HG03060 (cell line): ENCODE results near the gene TESK2.
"Not testable (repeated sequence)": the region's sequence is repeated elsewhere in the genome, so short reads cannot be mapped to it uniquely, and the experiment has no call there.

Source experiments
- ATAC-seq: cut with Tn5 transposase; IDR thresholded peaks from one replicate; pipeline ENCODE4 v1.9.1; 2021; ENCODE audit warnings: low read depth, moderate number of reproducible peaks; ENCODE audit not compliant: unreplicated experiment

Gene TESK2

DNA sequence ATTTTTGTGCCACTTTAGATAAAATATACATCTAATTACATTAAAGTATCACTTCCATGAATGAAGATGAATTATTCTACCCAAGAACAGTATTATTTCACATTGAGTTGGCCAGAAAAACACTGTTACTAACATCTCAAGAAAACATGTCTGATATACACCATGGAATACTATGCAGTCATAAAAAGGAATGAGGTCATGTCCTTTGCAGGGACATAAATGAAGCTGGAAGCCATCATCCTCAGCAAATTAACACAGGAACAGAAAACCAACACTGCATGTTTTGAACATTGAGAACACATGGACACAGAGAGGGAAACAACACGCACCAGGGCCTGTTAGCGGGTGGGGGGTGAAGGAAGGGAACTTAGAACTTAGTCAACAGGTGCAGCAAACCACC, 69.0 kb downstream of the TESK2 start:
- no peak for ATAC-seq

GRCh38 chr1:45414746-45415145, 76.2 kb downstream of the TESK2 start:
- no peak for ATAC-seq

DNA sequence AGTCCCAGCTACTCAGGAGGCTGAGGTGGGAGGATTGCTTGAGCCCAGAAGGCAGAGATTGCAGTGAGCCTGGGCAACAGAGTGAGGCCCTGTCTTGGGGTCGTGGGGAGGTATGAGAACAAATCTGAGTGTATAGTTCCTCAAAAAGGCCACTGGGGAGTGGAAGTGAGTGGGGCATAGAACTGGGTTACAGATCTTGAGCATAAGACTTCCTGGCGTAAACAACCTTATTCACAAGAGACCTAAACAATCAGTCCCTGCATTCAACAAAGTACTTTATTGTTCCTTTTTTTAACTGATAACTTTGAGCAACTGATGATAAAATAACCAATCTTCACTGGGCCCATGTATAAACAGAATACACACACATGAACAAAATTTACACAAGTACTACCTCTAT, 78.1 kb downstream of the TESK2 start:
- ATAC-seq = no peak

GRCh38 chr1:45411510-45411899, 79.5 kb downstream of the TESK2 start:
- ATAC-seq = no peak

DNA sequence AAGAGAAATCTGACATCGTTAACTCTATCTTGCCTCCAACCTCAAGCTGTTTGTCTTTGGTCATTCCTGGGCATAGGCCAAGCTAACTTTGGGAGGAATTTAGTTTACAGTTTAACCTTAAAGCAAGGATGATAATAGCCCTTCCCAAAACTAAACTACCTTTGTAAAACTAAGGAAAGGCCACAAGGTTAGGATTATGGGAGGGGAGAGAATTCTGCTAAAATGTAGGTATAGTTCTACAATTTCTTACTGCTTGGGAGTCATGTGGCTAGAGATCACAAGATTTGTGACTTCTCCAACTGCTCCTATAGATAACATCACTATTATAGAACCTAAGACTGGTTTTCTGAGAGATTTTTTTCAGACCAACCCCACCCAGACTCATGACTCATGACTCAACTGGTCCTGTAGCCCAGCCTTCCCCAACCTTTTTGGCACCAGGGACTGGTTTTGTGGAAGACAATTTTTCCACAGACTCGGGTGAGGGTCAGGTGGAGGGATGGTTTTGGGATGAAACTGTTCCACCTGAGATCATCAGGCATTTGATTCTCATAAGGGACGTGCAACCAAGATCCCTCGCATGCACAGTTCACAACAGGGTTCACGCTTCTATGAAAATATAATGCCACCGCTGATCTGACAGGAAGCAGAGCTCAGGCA, 80.0 kb downstream of the TESK2 start:
- ATAC-seq = no peak

- ATAC-seq = no peak
Measured at GRCh38 chr1:45409276-45409675, 81.7 kb downstream of the TESK2 start.

GRCh38 chr1:45407629-45408287, 83.2 kb downstream of the TESK2 start:
- no peak for ATAC-seq

GRCh38 chr1:45405636-45406035, 85.3 kb downstream of the TESK2 start:
- ATAC-seq = no peak

DNA sequence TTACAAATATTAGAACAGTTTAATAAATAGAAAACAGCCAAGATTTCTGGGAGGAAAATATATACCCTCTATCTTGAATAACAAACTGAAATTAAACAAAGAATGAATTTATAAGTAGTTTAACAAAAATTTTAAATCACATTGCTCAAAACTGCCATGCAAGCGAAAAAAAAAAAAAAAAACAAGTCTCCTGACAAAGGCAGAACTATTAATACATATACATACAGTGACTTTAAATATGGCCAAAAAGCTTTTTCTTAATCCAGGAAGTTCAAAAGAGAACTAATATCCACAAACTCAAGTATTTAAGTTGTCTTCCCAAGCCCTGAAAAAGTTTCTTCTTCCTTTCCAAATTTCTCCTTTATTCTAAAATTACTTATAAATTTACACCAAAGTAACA, 87.2 kb downstream of the TESK2 start:
- no peak for ATAC-seq

DNA sequence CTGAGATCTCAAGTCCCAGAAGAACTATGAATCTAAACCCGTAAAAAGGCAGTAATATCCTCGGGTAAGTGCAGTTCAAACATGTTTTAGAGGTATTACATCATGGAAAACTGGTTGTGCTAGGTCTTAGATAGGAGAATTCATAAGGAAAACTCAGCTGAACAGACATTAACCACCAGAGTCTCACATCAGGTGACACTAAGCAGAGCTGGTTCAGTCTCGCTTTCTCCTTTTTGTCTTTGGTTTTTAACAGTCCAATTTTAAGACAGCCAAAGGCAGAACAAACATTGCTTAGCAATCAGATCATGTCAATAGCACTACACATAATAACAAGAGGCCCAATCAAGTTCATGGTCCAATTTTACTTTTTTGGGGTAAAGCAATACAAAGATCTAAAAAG, 87.7 kb downstream of the TESK2 start:
- no peak for ATAC-seq

DNA sequence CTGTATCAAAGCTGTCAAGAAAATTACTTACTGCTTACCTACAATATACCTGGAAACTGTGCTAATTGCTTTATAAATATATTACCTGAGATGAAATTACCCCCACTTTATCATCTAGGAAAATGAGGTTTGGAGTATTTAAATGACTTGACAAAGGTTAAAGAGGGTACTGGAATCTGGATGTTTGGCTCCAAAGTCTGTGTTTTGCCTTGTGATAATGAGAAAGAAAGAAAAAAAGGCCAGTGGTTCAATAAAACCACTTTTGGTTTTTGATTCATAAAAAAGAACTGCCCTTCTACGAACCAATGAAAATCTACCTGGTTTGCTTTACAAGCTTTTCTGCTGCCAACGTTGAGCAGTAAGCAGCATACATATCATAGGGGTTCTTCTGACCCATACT, 89.4 kb downstream of the TESK2 start:
- no peak for ATAC-seq

GRCh38 chr1:45400049-45400448, 90.9 kb downstream of the TESK2 start:
- no peak for ATAC-seq

DNA sequence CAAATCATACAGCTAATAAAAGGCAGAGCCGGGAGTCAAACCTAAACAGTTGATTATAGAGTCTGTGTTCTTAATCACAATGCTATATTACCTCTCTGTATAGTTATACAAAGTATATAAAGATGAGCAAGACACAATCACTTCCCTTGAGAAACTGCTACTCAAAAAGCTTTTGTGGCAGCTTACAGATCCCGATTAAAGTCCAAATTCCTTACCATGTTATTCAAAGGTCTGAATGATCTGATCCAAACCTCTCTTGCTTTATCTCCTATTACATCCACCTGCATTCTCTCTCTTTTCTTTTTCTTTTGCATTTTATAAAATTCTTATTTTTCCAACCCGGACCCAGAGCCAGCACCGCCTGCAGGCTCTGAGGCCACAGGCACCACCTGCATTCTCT, 93.7 kb downstream of the TESK2 start:
- no peak for ATAC-seq

GRCh38 chr1:45395582-45395981, 95.4 kb downstream of the TESK2 start:
- no peak for ATAC-seq

DNA sequence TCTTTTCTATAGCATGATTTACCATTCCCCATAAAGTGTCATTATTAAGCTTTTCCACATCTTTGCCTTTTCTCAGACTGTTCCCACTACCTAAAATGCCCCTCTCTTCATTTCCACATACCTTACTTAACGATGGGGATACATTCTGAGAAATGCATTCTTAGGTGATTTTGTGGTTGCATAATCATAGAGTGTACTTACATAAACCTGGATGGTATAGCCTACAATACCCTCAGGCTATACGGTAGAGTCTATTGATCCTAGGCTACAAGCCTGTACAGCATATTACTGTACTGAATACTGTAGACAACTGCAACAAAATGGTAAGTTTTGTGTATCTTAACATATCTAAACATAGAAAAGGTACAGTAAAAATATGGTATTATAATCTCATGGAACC, 95.9 kb downstream of the TESK2 start:
- no peak for ATAC-seq

GRCh38 chr1:45394342-45394741, 96.6 kb downstream of the TESK2 start:
- ATAC-seq = peak; percentile 47

DNA sequence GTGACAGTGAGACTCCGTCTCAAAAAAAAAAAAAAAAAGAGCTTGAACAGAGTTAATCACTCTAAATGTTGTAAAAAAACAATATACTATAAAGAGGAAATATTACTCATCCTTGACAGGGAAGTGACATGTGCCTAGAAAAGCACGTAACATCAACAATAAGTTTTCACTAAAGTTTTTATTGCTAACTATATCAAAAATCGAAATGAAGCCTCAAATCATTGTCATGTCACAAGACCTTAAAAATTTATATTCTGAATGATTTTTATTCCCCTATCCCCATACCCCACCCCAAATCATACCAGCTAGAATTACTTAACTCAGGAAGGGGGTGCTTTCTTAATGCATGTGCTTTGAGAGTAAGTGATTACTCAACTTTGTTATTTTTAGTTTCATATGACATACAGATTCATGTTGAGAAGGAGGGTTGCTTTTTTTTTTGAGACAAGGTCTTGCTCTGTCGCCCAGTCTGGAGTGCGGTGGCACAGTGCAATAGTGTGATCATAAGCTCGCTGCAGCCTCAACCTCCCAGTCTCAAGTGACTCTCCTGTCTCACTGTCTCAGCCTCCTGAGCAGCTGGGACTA, 97.2 kb downstream of the TESK2 start:
- peak; percentile 61 for ATAC-seq

GRCh38 chr1:45386219-45386618, 104.7 kb downstream of the TESK2 start:
- ATAC-seq = no peak

DNA sequence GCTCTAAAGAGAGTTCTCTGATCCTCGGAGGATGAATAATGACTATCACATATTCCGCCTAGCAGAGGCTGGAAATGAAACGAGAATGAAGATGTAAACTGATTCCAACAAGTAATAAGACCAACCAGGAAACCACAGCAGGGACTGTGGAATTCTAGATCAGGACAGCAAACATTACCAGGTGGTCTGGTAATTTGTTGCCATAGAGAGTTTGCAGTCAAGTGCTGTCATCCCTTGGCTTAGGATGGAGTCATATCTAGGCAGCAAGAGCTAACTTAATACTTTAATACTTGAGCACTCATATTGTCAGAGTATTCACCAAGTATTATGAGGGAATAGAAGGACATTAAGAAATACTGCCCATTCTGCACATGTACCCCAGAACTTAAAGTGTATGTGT, 105.7 kb downstream of the TESK2 start:
- ATAC-seq = no peak

- not testable (repeated sequence) for ATAC-seq
Measured at GRCh38 chr1:45384213-45384612, 106.8 kb downstream of the TESK2 start.

- ATAC-seq = no peak
Measured at GRCh38 chr1:45383191-45383590, 107.8 kb downstream of the TESK2 start.

DNA sequence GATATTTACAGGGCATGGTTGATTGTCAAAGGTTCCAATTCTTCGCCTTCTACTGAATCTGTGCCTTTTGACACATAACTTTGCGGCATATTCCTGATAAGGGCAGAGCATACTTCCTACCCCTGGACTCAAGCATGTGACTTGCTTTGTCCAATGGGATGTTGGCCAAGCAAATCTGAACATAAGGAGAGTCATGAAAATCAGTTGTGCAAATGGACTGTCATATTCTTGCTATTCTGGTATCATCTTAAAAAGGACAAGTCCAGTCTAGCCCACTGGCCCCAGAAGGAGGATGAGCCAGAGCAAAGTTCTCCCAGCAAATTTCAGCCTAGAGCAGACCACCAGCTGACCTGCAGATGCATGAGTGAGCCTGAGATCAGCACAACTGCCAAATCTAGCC, 109.7 kb downstream of the TESK2 start:
- ATAC-seq = no peak
